SK-MEL-5 (cell line): ENCODE measurements around the gene CD47. TPM values are rescaled to one million over a fixed set of nuclear protein-coding genes. Genes with fewer than 3 reads are reported as not detected.
A peak's percentile ranks its signal among the peaks of the same experiment; 100 is the strongest.

Experiments used
- DNase-seq: peaks from one replicate; pipeline ENCODE4 v3.0.0-alpha.2; 2016; ENCODE audit warnings: low read depth, low spot score
- in situ Hi-C: cut with HindIII; loops from 2 replicates; pipeline ENCODE4 v1.10.0; 2016; ENCODE audit warnings: low sequenced_read_pairs, high pct_unique_total_duplicates, low pct_unique_long_range_greater_than_20kb
- total RNA-seq: library from RNA; depleted of rRNA; stranded (reverse); fragments of >200 nt; shearing (Covaris generic); gene quantifications from 2 replicates; pipeline ENCODE4 v1.2.3, GENCODE V29; 2014

The CD47 gene
- total RNA-seq, 1 experiment from 2014 or later: 169 TPM

DNA sequence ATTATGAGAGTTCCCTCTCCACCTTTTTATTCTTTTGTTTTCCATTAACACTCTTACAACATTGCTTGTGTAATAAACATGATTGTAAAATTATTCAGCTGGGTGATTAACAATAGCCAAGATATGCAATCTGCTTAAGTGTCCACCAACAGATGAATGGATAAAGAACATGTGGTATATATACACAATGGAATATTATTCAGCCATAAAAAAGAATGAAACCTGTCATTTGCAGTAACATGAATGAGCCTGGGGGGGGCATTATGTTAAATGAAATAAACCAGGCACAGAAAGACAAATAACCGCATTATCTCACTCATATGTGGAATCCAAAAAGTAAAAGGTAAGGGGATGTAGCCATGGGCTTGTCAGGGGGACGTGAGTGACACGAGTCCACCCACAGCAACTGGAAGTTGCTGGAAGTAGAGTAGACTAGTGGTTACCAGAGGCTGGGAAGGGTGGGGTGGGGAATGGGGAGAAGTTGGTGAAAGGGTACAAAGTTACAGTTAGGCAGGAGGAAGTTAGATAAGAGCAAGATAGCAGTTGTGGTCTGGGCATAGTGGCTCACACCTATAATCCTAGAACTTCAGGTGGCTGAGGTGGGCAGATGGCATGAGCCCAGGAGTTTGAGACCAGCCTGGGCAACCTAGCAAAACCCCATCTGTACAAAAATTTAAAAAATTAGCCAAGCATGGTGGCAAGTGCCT, 28.7 kb upstream of the CD47 start:
- DNase-seq: no peak
- in situ Hi-C loops: no loop called here

DNA sequence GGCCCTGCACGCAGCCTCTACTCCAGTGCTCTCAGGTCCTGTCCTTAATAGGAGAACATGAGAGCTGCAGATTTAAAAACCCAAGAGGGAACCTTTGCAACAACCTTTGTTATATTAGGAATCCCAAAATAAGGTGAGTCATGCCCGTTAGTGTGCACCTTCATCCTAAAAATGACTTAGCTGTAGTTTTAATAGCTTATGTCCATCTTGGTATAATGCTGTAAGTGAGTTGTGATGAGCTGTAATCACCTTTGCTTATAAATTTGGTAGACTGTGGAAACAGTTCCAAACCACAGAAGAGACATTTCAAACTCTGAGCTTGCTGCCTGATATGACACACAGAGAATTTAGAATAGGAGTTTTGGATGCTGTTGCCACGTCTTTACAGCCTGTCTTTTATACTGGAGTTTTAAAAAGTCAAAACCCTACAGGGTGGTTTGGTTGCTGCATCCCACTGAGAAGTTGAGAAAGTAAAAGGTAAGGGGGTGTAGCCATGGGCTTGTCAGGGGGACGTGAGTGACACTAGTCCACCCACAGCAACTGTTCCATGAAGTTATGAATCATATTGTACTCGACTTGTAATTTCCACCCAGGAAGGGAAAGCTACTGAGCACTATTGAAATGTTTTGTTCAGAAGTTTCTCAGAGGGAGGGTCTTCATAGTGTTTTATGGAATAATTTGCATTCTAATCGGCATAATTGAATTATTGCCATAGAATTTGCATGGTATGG, 27.4 kb upstream of the CD47 start:
- no peak for DNase-seq
- in situ Hi-C loops: no loop called here

DNA sequence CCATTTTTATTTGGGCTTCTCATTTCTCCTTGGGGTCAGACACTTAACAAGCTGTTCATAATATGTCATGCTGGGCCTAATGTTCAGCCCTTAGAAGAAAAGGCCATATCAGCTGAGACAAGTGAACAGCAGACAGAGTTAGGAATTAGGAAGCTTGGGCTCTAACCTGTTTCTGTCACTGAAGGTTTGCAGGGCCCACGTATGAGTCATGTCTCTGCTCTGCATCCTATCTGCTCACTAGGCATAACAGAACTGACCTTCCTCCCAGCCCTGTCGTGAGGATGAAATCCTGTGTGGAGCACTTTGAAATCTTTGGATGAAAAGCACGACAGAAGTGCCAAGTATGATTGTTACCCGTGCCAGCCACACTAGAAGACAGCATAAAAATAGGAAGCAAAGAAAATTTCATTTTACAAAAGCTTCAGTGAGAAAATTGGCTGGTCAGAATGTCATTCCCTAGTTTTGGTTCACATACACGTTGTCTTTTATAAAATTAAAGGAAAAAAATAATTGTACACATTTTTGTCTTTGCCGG, 26.5 kb upstream of the CD47 start:
- no peak for DNase-seq
- in situ Hi-C loops: no loop called here

- no peak for DNase-seq
- in situ Hi-C loops: no loop called here
These were observed 23.7 kb upstream of the CD47 start for GRCh38 chr3:108114423-108115065.

DNA sequence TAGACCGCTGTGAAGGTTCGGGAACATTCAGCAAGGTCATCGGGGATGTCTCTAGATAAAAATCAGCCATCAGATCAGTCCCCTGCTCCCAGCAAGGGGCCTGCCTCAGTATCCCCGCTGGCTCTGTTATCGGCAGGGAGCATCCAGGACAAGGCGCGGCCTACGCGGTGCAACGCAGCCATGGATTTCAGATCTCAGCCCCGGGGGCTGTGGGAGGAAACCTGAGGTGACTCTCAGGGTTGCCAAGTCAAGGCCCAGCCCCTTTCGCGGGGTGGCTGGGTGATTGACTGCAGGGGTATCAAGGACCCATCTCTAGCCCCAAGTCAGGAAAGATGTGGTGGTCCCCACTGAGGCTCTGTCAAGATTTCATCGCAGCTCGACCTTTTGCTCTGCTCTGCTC, 23.1 kb upstream of the CD47 start:
- DNase-seq: no peak
- in situ Hi-C loops: no loop called here

DNA sequence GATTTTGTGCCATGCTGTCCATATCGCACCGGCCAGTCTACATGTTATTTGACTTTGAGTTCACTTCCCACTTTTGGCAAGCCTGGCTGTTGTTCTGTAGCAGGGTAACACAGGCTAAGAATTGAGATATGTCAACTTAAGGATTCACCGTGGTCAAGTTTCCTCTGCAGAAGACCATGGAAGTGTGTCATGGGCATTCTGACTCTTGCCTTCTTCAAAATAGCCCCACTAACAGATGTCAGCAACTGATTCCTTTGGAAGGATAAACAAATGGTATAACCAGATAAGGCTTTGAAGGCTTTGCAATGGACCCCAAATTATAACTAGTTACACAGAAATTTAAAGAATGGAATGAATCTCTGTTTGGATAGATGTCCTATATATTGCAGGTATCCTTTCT, 20.1 kb upstream of the CD47 start:
- in situ Hi-C loops: no loop called here
- DNase-seq: no peak

- in situ Hi-C loops: no loop called here
- DNase-seq: no peak
These were observed 17.6 kb upstream of the CD47 start for GRCh38 chr3:108108416-108108815.

DNA sequence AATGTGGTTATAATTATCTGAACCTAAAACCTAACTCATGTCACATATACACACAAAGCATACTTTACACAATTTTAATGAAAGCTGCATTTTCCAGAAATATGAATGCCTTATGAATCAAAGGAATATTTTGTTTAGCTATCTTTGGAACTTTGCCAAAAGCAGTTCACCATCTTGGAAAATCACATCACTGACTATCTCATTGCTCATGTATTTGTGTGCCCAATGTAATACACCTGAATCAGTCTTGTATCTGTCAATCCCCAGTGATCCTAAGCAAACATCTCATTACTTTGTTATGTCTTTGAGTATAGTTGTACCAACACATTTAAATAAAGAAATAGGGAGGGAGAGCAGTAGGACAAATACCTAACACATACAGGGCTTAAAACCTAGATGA, 15.6 kb upstream of the CD47 start:
- no peak for DNase-seq
- in situ Hi-C loops: no loop called here

GRCh38 chr3:108106031-108106430, 15.2 kb upstream of the CD47 start:
- no peak for DNase-seq
- in situ Hi-C loops: no loop called here

- peak; percentile 62 for DNase-seq
- in situ Hi-C loops: no loop called here
These were observed 13.3 kb upstream of the CD47 start for GRCh38 chr3:108103886-108104797.

DNA sequence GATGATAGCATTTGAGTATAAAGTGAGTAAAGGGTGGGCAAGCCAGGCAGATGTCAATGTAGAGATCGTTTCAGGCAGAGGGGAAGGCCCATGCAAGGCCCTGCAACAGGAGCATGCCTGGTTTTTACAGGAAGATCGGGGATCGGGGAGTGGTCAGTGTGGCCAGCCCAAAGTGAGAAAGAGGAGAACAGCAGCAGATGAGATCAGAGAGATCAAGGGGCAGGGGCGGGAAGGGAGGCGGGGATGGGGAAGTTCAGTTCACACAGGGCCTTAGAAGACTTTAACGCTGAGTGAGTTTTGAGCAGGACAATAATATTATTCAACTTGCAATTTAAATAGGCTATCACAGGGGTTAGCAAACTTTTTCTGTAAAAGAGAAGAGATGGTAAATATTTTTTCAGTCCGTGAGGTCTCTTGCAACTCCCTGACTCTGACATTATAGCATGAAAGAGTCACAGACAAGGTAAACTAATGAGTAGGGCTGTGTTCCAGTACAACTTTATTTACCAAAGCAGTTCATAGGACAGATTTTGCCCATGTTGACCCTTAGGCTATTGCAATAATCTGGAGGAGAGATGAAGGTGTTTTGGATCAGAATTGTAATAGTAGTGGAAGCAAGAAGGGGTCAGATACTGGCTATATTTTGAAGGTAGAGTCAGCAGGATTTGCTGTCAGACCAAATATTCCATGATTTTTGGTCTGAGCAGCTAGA, 12.4 kb upstream of the CD47 start:
- in situ Hi-C loops: no loop called here
- DNase-seq: no peak

DNA sequence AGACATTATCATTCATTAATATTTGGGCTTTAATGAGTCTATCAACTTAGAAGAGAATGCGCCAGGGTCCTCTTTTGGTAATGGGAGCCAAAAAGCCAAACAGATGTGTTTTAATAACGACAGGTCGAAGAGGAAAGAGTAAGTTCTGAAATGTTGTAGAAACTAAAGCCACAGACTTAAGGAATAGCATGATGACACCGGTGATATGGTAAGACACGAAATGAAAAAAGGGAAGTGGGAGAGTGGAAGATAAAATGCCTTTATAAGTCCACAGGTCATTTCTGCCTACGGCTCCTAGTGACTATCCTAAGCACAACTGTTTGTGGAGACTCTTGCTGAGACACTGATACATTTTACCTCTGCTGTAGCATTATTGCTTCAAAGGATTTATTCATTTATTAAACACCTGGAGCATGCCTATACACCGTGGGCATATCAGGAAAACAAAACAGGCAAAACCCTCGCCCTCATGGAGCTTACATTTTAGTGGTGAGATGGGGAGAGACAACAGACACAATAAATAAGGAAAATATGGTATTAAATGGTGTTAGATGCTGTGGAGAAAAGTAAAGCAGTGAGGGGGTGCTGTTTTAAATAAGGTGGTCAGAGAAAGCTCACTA, 11.7 kb upstream of the CD47 start:
- no peak for DNase-seq
- in situ Hi-C loops: no loop called here

DNA sequence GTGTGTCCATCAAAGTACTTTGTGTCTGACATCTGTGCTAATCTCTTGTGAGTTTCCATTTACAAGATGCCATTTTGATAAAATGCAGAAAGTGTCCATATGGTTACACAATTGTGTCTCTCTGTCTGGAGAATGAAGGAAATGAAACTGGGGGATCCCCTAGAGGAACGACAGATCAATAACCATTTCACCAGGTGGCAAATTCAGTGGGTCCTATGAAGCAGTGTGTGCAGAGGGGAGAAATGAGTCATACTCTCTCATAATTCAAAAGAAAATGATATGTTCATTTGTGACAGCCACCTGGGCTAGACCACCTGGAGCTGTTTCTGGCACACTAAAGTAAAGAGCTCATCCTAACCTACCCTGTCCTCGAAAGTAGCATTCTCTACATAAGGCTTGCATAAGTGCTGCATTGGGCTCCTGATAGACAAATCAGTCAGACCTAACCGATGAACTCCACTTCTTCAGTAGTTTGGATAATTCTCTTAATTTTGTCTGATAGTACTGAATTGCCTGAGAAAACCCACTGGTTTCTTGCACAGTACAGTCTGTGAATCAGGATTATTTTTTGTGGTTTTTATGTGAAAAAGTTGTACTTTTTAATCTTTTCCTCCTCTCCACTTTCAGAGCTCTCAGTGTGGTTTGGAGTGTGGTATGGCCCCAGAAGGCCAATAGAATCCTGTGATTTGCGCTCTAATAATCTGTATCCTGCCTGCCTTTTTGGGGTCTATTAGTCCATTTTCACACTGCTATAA, 10.3 kb upstream of the CD47 start:
- in situ Hi-C loops: no loop called here
- DNase-seq: no peak

DNA sequence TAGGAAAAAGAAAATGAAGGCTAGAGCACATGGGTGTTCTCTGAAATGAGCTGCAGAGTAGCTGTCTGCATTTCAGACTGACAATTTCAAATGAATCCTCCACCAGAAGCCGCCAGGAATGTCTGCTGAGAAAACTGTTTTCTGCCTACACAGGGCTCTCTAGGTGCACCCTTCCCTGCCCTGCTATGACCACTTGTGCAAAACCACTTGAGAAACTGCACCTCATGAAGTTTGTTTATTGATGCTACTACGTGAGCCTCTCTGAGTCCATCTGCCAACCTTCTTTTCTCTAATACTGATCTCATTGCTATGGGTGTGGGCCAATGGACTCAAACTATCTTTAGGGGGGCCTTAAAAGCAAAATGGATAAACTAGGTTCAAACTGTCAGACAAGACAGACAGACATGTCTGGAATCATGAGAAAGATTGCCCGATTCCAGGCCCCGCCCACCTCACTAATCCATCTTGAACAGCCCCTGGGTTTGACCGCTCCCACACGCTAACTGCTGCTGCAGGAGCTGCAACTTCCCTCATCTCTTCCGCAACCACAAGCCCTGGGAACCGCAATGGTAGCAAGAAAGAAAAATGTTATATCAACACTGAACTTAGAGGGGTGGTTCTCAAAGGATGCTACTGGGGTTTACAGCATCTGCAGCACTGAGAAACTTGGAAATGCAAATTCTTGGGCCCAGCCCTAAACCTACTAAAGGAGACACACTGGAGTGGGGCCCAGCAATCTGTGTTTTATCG, 9.0 kb upstream of the CD47 start:
- in situ Hi-C loops: no loop called here
- no peak for DNase-seq

- in situ Hi-C loops: no loop called here
- no peak for DNase-seq
These were observed 8.4 kb upstream of the CD47 start for GRCh38 chr3:108099244-108099643.

DNA sequence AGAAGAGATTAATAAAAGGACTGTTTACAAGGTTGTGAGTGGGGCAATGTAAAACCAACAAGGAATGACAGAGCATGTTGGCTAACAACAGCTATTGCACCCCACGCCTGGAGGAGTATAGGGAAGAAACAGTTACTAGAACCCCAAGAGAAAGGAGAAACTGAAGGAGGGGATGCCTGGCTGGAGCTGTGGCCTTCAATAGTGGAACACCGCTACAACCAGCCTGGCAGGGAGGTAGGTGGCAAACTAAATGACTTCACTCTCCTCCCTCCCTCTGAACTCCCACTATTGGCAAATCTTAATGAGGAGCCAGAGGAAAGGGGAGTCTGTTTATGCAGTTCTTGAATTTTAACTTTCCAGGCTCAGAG, 7.2 kb upstream of the CD47 start:
- no peak for DNase-seq
- in situ Hi-C loops: no loop called here
